ENCODE data around the gene PSME4.

- TF ChIP-seq POLR2AphosphoS5 (IDR thresholded peaks at IDR 0.05; ENCODE audit: low read depth, low read length) (no peak), CTCF (IDR thresholded peaks at IDR 0.05) (no peak), TCF7L2 (IDR thresholded peaks at IDR 0.05; ENCODE audit: low read depth, low read length) (no peak), SIN3A (IDR thresholded peaks at IDR 0.05; ENCODE audit: borderline replicate concordance, insufficient read depth, low read depth, low read length) (no peak), REST (IDR thresholded peaks at IDR 0.05; ENCODE audit: insufficient read depth in 1 of 2, low read depth in 2 of 2, low read length in 1 of 2) (no peak)
These were observed 88.8 kb downstream of the PSME4 start for GRCh38 chr2:53881986-53882385.
